ENCODE data around the gene SPCS1. TPM values are rescaled to one million over a fixed set of nuclear protein-coding genes. Genes with fewer than 3 reads are reported as not detected.

The SPCS1 gene
- total RNA-seq, 4 donors from 2014 or later, result 49.2 to 138 (median 84.9) TPM

DNA sequence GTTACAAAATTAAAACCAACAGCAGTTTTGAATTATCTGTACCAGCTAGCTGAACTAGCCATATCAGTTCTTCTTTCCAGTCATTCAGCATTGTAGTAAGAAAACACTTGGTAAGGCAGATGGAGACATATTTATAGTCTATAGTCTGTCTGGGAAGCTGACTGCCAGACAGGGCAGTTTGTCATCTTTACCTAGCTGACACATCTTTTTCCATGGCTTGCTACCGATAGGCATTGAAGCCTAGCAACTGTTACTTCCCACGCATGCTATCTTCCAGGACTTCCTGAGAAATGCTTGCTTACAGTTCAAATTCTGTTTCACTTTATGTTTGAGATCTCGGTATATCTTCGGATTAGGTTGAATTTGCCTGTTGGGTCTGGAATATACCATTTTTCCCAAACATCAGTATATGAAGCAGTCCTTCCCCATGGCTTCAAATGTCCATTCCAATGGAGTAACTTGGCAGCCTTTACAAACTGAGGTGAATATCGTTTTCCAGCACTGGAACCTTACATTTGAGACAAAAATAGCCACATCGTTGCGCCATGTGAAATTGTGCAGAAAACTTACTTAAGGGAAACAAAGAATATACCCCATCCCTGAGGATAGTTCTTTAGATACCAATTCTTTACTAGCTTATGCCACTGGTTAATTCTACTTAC lies 11.2 kb upstream of the SPCS1 start:
- ATAC-seq (ENCODE audit: low FRiP score) (no peak), DNase-seq (ENCODE audit: low spot score) (no peak)
- TF ChIP-seq, protein P1, sequence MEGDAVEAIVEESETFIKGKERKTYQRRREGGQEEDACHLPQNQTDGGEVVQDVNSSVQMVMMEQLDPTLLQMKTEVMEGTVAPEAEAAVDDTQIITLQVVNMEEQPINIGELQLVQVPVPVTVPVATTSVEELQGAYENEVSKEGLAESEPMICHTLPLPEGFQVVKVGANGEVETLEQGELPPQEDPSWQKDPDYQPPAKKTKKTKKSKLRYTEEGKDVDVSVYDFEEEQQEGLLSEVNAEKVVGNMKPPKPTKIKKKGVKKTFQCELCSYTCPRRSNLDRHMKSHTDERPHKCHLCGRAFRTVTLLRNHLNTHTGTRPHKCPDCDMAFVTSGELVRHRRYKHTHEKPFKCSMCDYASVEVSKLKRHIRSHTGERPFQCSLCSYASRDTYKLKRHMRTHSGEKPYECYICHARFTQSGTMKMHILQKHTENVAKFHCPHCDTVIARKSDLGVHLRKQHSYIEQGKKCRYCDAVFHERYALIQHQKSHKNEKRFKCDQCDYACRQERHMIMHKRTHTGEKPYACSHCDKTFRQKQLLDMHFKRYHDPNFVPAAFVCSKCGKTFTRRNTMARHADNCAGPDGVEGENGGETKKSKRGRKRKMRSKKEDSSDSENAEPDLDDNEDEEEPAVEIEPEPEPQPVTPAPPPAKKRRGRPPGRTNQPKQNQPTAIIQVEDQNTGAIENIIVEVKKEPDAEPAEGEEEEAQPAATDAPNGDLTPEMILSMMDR (IDR thresholded peaks at IDR 0.05), result no peak

DNA sequence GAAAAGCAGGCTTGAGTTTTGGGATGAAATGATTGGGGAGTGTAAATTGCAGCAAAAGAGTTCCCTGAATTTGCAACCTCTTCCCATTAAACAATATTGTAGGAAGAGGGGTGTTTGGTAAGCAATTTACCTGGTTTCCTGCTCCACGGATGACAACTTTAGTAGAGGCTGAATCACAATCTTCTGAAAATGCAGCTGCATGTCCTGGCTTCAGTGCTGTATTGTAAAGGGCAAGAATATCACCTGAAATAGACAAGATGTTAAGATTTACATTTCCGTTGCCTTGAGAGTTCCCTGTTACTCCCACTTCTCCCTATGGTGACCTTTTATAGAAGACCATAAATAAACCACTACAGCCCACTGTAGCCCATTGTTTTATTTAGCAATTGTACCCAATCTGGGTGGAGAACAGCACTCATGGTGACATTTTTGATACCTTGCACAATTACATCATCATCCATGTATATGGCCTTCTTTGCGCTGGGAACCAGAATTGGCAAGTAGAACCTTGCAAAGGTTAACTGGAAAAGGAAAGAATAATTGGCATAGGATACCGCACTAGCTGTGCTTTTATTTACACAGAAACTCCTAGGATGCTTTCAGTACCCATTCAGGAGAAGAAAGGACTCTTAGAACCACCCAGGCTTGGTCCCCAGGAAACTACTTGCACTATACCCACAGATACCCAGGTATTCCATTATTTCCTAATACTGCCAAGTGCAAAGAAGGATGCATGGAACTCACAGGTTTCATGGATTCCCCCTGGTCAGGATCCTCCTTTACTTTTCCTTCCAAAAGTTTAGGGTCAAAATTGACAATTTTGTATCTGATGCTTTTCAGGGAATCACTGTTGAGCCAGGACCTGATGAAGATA lies 9.9 kb upstream of the SPCS1 start:
- no peak for ATAC-seq (ENCODE audit: low FRiP score)
- TF ChIP-seq, protein P1 (IDR thresholded peaks at IDR 0.05), result no peak
- DNase-seq (ENCODE audit: low spot score), result no peak

DNA sequence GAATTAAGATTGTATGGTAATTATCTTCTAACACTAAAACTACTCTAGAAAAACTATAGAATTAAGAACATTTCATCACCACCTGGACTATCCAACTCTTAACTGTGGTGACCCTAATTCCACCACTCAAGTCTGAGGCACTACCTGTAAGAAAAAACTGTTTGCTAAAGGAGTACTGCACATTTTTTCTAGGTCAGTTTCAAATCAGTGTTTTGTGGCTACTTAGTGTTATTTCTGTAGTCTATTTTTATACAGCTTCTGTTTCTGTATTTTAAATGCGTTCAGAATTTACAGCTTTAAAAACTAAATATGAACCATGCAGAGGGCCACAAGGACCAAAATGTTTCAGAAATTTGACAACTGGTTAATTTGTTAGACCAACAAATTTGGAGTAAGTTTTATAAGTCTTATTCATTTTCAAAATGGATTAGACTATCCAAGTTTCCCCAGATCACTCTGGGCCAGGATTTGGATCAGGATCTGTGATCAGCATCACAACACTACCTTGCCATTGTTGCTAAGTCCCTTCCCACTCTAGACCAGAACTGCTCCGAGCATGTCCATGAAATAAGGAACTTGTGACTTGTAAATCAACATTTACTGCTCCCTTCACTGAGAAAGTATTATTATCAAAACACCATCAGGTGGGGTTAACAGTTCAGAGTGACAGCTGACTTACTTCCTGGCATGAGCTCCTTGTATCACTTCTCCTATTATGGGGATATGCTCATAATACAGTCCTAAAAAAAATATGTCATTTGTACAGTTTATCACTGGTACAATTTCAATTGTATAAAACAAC lies 8.9 kb upstream of the SPCS1 start:
- ATAC-seq (ENCODE audit: low FRiP score), result no peak
- DNase-seq (ENCODE audit: low spot score), result no peak
- TF ChIP-seq, protein P1 (IDR thresholded peaks at IDR 0.05), result no peak

DNA sequence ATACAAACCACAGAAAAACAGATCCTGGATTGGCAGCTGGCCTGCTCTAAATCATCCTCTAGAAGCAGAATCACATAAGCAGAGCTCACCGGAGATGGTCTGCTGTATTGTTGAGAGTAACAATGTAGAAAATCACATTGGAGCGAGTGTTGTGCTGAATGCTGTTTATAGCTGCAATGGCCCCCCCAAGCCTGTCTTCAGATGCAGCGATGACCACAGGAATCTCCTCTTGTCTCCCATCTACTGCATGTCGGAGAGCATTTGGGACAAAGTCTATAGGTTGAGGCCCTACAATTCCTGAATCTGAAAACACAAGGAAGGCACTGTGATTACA lies 8.3 kb upstream of the SPCS1 start:
- DNase-seq (ENCODE audit: low spot score), result no peak
- ATAC-seq (ENCODE audit: low FRiP score), result no peak
- TF ChIP-seq, protein P1 (IDR thresholded peaks at IDR 0.05), result no peak

DNA sequence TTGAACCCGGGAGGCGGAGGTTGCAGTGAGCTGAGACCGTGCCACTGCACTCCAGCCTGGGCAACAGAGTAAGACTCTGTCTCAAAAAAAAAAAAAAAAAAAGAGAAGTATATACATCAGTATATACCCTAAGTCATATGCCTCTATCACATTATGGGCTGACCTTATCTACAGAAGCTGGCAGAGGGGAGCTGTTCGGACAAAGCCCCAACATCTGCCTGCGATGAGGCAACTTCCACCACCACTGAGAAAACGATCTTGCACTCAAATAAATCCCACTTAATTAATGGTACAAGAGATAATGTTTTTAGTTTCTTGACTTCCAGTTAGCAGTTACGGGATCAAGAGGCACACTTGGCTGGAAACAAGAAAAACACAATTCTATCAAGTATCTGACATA lies 2.6 kb upstream of the SPCS1 start:
- ATAC-seq (ENCODE audit: low FRiP score) (no peak), DNase-seq (ENCODE audit: low spot score) (no peak)
- TF ChIP-seq, protein P1 (IDR thresholded peaks at IDR 0.05), result no peak

DNA sequence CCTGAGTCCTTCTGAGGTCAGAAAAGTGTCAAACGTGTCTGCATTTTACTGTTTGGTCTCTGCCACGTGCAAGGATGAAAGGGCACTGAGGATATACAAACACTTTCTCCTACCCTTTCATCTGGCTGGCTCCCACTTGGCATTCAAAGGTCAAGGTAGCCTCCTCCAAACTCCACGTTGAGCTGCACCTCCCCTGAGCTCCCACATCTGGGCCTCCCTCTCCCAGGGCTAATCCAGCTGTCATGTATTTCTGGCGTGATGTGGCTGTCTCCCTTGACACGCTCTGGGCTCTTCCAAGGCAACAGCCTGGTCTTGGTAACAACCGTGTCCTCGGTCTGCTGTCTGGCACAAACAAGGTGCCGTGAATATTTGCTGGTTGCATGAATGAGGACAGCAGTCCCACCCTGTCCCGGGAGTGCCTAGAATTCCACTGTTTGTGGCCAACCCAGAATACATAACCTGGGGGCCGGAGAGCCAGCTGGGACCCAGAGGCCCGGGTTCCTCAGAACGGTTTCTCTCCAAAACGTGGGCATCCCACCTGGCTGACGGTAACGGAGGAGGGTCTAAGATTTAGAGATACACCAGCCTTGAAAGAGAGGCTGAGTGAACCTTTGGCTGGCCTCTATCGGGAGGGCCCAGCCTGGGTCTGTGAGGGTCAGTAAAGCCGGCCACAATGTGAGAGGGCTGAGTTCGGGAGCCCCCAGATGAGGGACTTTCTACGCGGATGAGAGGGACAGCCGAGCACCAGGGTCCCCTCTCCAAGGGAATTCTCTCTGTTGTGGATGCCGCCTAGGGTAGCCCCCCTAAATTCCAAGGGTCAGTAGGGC lies 1.1 kb upstream of the SPCS1 start:
- peak; percentile 27 for ATAC-seq (ENCODE audit: low FRiP score)
- TF ChIP-seq, protein P1 (IDR thresholded peaks at IDR 0.05), result no peak
- DNase-seq (ENCODE audit: low spot score), result no peak

All from omental fat pad (tissue), 4 donors.